HG02970 (cell line): ENCODE measurements around the gene SHISA7.
"Not testable (repeated sequence)": the region's sequence is repeated elsewhere in the genome, so short reads cannot be mapped to it uniquely, and the experiment has no call there.

ENCODE experiments used
- ATAC-seq: cut with Tn5 transposase; IDR thresholded peaks from one replicate; pipeline ENCODE4 v1.9.1; 2021; ENCODE audit warnings: mild to moderate bottlenecking, moderate library complexity, moderate number of reproducible peaks; ENCODE audit not compliant: unreplicated experiment, low FRiP score

The SHISA7 gene

GRCh38 chr19:55448175-55448490 is 5.0 kb upstream of the SHISA7 start:
- ATAC-seq, result not testable (repeated sequence)

- ATAC-seq, result no peak
These were observed 4.5 kb upstream of the SHISA7 start for GRCh38 chr19:55447421-55448174.

- ATAC-seq, result no peak
These were observed 3.0 kb upstream of the SHISA7 start for GRCh38 chr19:55446060-55446459.

- no peak for ATAC-seq
These were observed 1.5 kb upstream of the SHISA7 start for GRCh38 chr19:55444646-55445045.

- no peak for ATAC-seq
These were observed 852 bp upstream of the SHISA7 start for GRCh38 chr19:55443824-55444480.

- ATAC-seq, result no peak
These were observed 633 bp downstream of the SHISA7 start for GRCh38 chr19:55442372-55442961.

GRCh38 chr19:55441692-55442321 is 1.3 kb downstream of the SHISA7 start:
- ATAC-seq, result no peak

- ATAC-seq, result no peak
These were observed 1.8 kb downstream of the SHISA7 start for GRCh38 chr19:55441319-55441691.

- ATAC-seq, result no peak
These were observed 2.5 kb downstream of the SHISA7 start for GRCh38 chr19:55440411-55441105.

GRCh38 chr19:55439052-55439451 is 4.0 kb downstream of the SHISA7 start:
- no peak for ATAC-seq

- no peak for ATAC-seq
These were observed 5.7 kb downstream of the SHISA7 start for GRCh38 chr19:55437410-55437809.

GRCh38 chr19:55436847-55437246 is 6.3 kb downstream of the SHISA7 start:
- no peak for ATAC-seq

GRCh38 chr19:55435020-55435419 is 8.1 kb downstream of the SHISA7 start:
- no peak for ATAC-seq

GRCh38 chr19:55434356-55434919 is 8.7 kb downstream of the SHISA7 start:
- no peak for ATAC-seq

GRCh38 chr19:55433292-55433691 is 9.8 kb downstream of the SHISA7 start:
- no peak for ATAC-seq

- no peak for ATAC-seq
These were observed 10.7 kb downstream of the SHISA7 start for GRCh38 chr19:55432241-55432959.

- ATAC-seq, result no peak
These were observed 11.9 kb downstream of the SHISA7 start for GRCh38 chr19:55431183-55431582.

GRCh38 chr19:55426042-55426441 is 17.1 kb downstream of the SHISA7 start:
- ATAC-seq, result no peak

GRCh38 chr19:55424518-55424917 is 18.6 kb downstream of the SHISA7 start:
- ATAC-seq, result no peak
